Liver (tissue), 3 donors: ENCODE data around the gene SUSD4.

Source experiments
- FOXA1 ChIP-seq: IDR thresholded peaks from 2 replicates; pipeline ENCODE4 v1.6.1; 2016; ENCODE audit warnings: antibody characterized with exemption
- GABPA ChIP-seq, 2 donors: IDR thresholded peaks in 1 of 2; conservative IDR thresholded peaks in 1 of 2; 2 replicates each; pipeline ENCODE4 v1.6.1; 2016; ENCODE audit warnings: antibody characterized with exemption in 2 of 2, mild to moderate bottlenecking in 1 of 2, moderate library complexity in 1 of 2
- NR2F2 ChIP-seq: IDR thresholded peaks from 2 replicates; pipeline ENCODE4 v1.6.1; 2016; ENCODE audit warnings: antibody characterized with exemption
- SP1 ChIP-seq: IDR thresholded peaks from 2 replicates; pipeline ENCODE4 v1.6.1; 2018; ENCODE audit warnings: antibody characterized with exemption, mild to moderate bottlenecking
- TAF1 ChIP-seq: conservative IDR thresholded peaks from 2 replicates; pipeline ENCODE4 v1.6.1; 2016; ENCODE audit warnings: antibody characterized with exemption, mild to moderate bottlenecking
- YY1 ChIP-seq: IDR thresholded peaks from 2 replicates; pipeline ENCODE4 v1.6.1; 2016; ENCODE audit warnings: antibody characterized with exemption, mild to moderate bottlenecking
- TF ChIP-seq, protein P1 (sequence below): fragments of 150-350 bp; IDR thresholded peaks from 2 replicates; pipeline ENCODE4 v1.5.1; 2017; ENCODE audit warnings: improper control_type of control experiment, low read depth, low read length; ENCODE audit not compliant: missing input control
- TF ChIP-seq, protein P2 (sequence below): IDR thresholded peaks from 2 replicates; pipeline ENCODE4 v1.6.1; 2016; ENCODE audit warnings: antibody characterized with exemption, mild to moderate bottlenecking
- donor health status: healthy.
- donor health status: healthy.

- TF ChIP-seq TAF1 (no peak), SP1 (no peak), YY1 (no peak), GABPA (IDR thresholded peaks at IDR 0.05 in 1 of 2, conservative IDR thresholded peaks at IDR 0.05 in 1 of 2) (no peak), FOXA1 (no peak), NR2F2 (no peak)
- TF ChIP-seq, protein P1, sequence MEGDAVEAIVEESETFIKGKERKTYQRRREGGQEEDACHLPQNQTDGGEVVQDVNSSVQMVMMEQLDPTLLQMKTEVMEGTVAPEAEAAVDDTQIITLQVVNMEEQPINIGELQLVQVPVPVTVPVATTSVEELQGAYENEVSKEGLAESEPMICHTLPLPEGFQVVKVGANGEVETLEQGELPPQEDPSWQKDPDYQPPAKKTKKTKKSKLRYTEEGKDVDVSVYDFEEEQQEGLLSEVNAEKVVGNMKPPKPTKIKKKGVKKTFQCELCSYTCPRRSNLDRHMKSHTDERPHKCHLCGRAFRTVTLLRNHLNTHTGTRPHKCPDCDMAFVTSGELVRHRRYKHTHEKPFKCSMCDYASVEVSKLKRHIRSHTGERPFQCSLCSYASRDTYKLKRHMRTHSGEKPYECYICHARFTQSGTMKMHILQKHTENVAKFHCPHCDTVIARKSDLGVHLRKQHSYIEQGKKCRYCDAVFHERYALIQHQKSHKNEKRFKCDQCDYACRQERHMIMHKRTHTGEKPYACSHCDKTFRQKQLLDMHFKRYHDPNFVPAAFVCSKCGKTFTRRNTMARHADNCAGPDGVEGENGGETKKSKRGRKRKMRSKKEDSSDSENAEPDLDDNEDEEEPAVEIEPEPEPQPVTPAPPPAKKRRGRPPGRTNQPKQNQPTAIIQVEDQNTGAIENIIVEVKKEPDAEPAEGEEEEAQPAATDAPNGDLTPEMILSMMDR, result no peak
- TF ChIP-seq, protein P2, sequence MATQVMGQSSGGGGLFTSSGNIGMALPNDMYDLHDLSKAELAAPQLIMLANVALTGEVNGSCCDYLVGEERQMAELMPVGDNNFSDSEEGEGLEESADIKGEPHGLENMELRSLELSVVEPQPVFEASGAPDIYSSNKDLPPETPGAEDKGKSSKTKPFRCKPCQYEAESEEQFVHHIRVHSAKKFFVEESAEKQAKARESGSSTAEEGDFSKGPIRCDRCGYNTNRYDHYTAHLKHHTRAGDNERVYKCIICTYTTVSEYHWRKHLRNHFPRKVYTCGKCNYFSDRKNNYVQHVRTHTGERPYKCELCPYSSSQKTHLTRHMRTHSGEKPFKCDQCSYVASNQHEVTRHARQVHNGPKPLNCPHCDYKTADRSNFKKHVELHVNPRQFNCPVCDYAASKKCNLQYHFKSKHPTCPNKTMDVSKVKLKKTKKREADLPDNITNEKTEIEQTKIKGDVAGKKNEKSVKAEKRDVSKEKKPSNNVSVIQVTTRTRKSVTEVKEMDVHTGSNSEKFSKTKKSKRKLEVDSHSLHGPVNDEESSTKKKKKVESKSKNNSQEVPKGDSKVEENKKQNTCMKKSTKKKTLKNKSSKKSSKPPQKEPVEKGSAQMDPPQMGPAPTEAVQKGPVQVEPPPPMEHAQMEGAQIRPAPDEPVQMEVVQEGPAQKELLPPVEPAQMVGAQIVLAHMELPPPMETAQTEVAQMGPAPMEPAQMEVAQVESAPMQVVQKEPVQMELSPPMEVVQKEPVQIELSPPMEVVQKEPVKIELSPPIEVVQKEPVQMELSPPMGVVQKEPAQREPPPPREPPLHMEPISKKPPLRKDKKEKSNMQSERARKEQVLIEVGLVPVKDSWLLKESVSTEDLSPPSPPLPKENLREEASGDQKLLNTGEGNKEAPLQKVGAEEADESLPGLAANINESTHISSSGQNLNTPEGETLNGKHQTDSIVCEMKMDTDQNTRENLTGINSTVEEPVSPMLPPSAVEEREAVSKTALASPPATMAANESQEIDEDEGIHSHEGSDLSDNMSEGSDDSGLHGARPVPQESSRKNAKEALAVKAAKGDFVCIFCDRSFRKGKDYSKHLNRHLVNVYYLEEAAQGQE, result no peak
Measured at GRCh38 chr1:223224465-223224864, 139.5 kb downstream of the SUSD4 start.
